Measurements from ENCODE around the gene DIAPH3.

The DIAPH3 gene

DNA sequence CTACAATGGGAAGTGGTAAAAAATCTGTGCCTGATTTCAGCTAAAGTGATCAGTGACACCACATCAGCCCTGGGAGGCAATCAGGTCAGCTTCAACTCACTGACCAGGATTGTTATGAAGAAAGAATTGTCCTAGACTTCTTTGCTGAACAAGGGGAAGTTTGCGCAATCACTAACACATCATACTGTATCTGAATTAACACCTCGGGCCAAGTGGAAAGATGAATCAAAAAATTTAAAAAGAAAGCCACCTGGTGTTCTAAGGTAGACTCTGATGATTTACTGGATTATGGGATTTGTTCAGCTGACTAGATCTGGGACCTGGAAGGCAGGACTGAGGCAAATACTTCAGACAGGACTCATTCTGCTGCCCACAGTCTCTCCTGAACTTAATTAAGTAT lies 161.8 kb downstream of the DIAPH3 start:
- CTCF ChIA-PET, result no interaction called here
- TF ChIP-seq GFI1B (tag by site-specific recombination; IDR thresholded peaks at IDR 0.05) (no peak), SP7 (tag by site-specific recombination; IDR thresholded peaks at IDR 0.05) (no peak), ZNF549 (tag by site-specific recombination; IDR thresholded peaks at IDR 0.05) (no peak), ZNF157 (tag by site-specific recombination; IDR thresholded peaks at IDR 0.05) (no peak), ZNF394 (tag by site-specific recombination; IDR thresholded peaks at IDR 0.05; ENCODE audit: borderline replicate concordance) (no peak), ZBTB11 (tag by site-specific recombination; conservative IDR thresholded peaks at IDR 0.05; ENCODE audit: low read depth) (no peak), ZNF23 (tag by site-specific recombination; IDR thresholded peaks at IDR 0.05; ENCODE audit: borderline replicate concordance) (no peak), REPIN1 (tag by site-specific recombination; IDR thresholded peaks at IDR 0.05; ENCODE audit: low read depth) (no peak), CTCF (tag by site-specific recombination; IDR thresholded peaks at IDR 0.05) (no peak), ZNF544 (tag by site-specific recombination; IDR thresholded peaks at IDR 0.05) (no peak), ZNF239 (tag by site-specific recombination; IDR thresholded peaks at IDR 0.05) (no peak), ZNF76 (tag by site-specific recombination; IDR thresholded peaks at IDR 0.05; ENCODE audit: borderline replicate concordance, low read depth) (no peak), ZBTB7A (tag by site-specific recombination; IDR thresholded peaks at IDR 0.05; ENCODE audit: low read depth) (no peak), ZNF501 (tag by site-specific recombination; IDR thresholded peaks at IDR 0.05) (no peak)
- TF ChIP-seq, protein P1, sequence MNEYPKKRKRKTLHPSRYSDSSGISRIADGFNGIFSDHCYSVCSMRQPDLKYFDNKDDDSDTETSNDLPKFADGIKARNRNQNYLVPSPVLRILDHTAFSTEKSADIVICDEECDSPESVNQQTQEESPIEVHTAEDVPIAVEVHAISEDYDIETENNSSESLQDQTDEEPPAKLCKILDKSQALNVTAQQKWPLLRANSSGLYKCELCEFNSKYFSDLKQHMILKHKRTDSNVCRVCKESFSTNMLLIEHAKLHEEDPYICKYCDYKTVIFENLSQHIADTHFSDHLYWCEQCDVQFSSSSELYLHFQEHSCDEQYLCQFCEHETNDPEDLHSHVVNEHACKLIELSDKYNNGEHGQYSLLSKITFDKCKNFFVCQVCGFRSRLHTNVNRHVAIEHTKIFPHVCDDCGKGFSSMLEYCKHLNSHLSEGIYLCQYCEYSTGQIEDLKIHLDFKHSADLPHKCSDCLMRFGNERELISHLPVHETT (tag by site-specific recombination; IDR thresholded peaks at IDR 0.05), result no peak
- TF ChIP-seq, protein P2, sequence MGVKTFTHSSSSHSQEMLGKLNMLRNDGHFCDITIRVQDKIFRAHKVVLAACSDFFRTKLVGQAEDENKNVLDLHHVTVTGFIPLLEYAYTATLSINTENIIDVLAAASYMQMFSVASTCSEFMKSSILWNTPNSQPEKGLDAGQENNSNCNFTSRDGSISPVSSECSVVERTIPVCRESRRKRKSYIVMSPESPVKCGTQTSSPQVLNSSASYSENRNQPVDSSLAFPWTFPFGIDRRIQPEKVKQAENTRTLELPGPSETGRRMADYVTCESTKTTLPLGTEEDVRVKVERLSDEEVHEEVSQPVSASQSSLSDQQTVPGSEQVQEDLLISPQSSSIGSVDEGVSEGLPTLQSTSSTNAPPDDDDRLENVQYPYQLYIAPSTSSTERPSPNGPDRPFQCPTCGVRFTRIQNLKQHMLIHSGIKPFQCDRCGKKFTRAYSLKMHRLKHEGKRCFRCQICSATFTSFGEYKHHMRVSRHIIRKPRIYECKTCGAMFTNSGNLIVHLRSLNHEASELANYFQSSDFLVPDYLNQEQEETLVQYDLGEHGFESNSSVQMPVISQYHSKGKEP (tag by site-specific recombination; IDR thresholded peaks at IDR 0.05), result no peak
- TF ChIP-seq, protein P3, sequence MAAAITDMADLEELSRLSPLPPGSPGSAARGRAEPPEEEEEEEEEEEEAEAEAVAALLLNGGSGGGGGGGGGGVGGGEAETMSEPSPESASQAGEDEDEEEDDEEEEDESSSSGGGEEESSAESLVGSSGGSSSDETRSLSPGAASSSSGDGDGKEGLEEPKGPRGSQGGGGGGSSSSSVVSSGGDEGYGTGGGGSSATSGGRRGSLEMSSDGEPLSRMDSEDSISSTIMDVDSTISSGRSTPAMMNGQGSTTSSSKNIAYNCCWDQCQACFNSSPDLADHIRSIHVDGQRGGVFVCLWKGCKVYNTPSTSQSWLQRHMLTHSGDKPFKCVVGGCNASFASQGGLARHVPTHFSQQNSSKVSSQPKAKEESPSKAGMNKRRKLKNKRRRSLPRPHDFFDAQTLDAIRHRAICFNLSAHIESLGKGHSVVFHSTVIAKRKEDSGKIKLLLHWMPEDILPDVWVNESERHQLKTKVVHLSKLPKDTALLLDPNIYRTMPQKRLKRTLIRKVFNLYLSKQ (tag by site-specific recombination; IDR thresholded peaks at IDR 0.05; ENCODE audit: borderline replicate concordance), result no peak
- TF ChIP-seq, protein P4, sequence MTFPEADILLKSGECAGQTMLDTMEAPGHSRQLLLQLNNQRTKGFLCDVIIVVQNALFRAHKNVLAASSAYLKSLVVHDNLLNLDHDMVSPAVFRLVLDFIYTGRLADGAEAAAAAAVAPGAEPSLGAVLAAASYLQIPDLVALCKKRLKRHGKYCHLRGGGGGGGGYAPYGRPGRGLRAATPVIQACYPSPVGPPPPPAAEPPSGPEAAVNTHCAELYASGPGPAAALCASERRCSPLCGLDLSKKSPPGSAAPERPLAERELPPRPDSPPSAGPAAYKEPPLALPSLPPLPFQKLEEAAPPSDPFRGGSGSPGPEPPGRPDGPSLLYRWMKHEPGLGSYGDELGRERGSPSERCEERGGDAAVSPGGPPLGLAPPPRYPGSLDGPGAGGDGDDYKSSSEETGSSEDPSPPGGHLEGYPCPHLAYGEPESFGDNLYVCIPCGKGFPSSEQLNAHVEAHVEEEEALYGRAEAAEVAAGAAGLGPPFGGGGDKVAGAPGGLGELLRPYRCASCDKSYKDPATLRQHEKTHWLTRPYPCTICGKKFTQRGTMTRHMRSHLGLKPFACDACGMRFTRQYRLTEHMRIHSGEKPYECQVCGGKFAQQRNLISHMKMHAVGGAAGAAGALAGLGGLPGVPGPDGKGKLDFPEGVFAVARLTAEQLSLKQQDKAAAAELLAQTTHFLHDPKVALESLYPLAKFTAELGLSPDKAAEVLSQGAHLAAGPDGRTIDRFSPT (tag by site-specific recombination; IDR thresholded peaks at IDR 0.05), result no peak
- TF ChIP-seq, protein P5, sequence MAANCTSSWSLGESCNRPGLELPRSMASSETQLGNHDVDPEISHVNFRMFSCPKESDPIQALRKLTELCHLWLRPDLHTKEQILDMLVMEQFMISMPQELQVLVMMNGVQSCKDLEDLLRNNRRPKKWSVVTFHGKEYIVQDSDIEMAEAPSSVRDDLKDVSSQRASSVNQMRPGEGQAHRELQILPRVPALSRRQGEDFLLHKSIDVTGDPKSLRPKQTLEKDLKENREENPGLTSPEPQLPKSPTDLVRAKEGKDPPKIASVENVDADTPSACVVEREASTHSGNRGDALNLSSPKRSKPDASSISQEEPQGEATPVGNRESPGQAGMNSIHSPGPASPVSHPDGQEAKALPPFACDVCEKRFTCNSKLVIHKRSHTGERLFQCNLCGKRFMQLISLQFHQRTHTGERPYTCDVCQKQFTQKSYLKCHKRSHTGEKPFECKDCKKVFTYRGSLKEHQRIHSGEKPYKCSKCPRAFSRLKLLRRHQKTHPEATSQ (tag by site-specific recombination; IDR thresholded peaks at IDR 0.05), result no peak
- Histone ChIP-seq H3K27ac (ENCODE audit: extremely low read depth, low read depth, low read length) (no peak overlapping the region), H3K36me3 (ENCODE audit: control insufficient read depth in 2 of 2, insufficient read depth in 1 of 2, low read length in 2 of 2) (no peaks in the 10 kb centered on the region), H3K4me3 (ENCODE audit: low read depth, low read length) (no peak overlapping the region), H3K9me3 (ENCODE audit: control insufficient read depth, insufficient read depth, low read depth, low read length) (no peaks in the 10 kb centered on the region), H3K4me1 (ENCODE audit: control insufficient read depth, insufficient read depth, low read length) (no peaks in the 10 kb centered on the region)
- POLR2A ChIA-PET, result no interaction called here
